Activated naive CD4-positive, alpha-beta T cell treated with anti-CD3 and anti-CD28 coated beads, Interleukin-2, amount 50 U/mL, for 16 hours (primary cell): Measurements from ENCODE around the gene PRUNE2.

Experiments
- DNase-seq: peaks from one replicate; pipeline ENCODE4 v3.0.0-alpha.2; 2020

PRUNE2 gene

GRCh38 chr9:76649894-76650293 lies 256.0 kb downstream of the PRUNE2 start:
- no peak for DNase-seq

DNA sequence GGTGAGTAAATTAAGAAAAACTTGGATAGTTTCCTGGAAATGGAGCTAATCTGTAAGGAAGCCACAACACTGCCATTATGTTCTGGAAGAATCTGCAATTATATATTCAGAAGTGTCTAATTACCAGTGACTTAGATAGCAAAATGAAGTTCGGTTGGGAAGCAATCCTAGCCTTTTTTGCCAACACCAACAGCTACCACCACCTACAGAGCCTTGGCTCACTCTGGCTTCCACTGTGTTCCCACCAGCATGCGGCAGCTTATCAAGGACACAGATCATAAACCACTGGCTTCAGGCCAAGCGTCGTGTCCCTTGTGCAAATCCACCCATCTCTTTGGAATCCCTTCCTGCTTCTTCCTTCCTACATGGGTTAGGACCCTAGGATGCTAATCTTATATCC lies 259.7 kb downstream of the PRUNE2 start:
- DNase-seq: no peak

DNA sequence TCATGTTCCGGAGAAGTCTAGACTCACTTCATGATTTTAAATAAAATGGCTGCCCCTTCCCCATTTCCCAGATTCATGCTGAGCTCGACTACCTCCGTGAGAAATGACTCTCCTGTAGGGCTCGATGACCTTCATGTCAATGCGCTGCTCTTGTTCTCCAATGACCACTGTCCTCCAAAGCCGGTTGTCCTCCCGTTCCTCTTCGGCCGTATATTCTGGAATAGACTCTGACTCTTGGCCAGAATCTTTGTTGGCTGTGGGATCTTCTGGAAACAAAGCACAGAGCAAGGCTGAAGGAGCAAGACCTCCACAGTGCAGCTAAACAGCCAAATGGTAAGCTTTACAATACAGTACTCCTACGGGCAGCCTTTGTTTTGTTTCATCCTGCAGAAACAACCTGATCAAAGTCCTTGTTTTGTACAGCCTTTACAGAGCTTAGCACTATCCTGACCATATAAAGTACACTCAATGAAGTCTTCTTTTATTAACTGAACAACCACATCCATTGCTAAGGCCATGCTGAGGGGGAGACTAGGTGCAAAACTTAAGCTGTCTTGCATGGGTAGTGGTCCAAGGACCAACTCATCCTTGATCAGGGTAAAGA lies 261.2 kb downstream of the PRUNE2 start:
- no peak for DNase-seq

DNA sequence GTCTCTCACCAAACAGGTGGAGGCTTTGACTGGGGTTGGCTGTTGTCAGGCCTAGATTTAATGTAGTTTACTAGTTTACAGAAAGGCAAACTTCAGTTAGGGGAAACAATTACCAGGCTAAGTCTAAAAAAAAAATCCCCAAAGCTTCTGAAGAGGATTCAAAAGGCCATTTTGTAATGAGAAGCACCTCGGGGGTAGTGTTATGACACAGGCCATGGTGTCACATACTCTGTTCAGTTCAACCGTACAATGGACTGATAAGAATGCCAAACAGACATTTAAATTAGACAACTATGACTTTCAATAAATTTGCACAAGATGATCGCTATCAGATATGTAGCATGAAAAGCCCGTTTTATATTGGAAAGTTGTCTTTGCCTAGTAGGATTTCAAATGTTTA lies 261.7 kb downstream of the PRUNE2 start:
- no peak for DNase-seq

DNA sequence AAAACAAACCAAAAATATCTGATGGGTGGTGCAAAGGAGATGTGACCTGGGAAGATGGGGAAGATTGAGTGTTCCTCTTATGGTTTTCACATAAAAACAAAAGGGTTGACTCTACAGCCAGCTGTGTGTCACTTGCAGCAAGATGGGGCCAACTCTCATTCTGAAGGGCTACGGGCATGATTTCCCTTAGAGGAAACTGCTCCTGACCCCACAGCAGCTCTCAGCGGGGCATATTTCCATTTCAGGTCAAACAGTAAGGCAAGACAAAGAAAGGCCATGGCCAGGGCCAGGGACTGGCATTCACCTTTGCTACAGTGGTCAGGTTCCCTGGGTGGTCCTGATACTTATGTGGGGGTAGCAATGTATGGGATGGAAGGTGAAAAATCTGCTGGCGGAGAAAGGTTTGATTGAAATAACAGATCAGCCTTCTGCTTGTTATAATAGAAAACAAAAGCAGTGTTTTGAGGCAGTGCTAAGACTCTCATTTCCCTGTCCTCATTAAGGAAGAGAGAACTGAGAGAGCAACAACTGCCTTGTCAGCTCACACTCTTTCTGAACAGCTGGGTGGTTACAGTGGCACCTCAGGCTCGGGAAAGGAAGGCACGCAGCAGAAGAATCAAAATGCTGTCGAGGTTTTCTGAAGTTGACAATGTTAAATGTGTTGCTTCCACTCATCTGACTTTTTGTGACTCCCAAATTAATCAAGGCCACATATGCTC lies 262.4 kb downstream of the PRUNE2 start:
- no peak for DNase-seq

GRCh38 chr9:76642701-76643209 lies 263.2 kb downstream of the PRUNE2 start:
- DNase-seq: no peak

- DNase-seq: no peak
These were observed 263.8 kb downstream of the PRUNE2 start for GRCh38 chr9:76642074-76642473.

DNA sequence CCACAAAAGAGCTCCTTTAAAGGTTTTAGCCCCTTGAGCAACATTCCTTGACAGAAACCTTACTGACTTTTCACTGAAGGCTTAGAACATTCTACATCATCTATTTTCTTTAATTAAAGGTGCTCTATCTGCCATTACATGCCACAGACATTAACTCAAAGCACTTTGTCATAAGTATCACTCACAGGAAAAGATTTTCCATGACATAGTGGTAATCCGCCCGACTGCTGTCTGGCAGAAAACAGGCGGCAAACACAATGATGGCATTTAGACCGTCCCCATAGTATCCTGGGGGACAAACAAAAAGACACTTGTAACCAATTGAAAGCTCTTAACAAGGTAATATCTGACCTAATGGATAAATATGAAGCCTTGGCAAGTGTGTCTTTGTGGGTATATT lies 267.9 kb downstream of the PRUNE2 start:
- DNase-seq: no peak

DNA sequence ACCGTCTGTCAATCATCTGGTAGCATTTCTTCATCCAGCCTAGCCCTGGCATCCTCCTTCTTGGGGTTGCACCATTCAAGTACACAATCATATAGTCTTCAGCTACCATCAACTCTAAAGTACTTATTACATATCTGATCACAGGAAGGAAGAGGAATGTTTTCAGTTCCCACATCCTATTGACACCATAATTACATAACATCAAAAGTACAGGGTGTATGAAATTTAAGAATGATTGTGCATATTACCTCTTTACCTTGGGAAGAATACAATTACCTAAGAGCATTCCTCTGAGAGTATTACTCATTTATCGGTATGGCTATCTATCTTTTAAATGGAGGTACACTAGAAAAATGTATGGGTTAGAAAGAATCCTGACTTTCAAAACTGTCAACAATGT lies 268.5 kb downstream of the PRUNE2 start:
- no peak for DNase-seq

DNA sequence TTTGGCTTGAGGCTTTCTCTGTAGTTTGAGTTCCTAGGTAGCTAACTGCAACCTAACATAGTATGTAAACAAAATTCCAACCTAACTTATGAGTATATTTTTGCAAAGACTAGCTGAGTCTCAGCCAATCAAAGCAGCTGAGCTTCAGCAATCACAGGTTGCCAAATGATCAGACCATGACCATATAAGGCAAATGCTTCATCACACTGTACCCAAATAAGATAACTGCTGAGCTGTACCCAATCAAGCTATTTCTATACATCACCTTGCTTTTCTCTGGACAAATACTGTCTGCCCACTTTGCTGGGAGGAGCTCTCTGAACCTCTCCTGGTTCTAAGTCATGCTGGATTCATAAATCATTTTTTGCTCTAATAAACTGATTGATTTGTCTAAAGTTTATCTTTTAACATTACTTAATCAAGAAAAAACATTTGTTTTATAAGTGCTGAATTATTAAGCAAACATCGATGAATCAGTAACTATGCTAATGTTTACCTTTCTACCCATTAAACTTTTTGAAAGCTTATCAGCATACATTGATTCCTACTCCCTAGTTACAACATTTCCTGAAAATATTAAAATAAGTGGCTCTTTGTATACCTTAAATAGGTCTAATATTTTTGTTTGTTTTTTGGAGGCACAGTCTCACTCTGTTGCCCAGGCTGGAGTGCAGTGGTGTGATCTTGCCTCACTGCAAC lies 271.4 kb downstream of the PRUNE2 start:
- no peak for DNase-seq

GRCh38 chr9:76630916-76631315 lies 275.0 kb downstream of the PRUNE2 start:
- DNase-seq: no peak

- DNase-seq: no peak
These were observed 276.5 kb downstream of the PRUNE2 start for GRCh38 chr9:76629205-76629990.

- no peak for DNase-seq
These were observed 277.8 kb downstream of the PRUNE2 start for GRCh38 chr9:76628155-76628554.

- DNase-seq: no peak
These were observed 278.9 kb downstream of the PRUNE2 start for GRCh38 chr9:76626980-76627379.

DNA sequence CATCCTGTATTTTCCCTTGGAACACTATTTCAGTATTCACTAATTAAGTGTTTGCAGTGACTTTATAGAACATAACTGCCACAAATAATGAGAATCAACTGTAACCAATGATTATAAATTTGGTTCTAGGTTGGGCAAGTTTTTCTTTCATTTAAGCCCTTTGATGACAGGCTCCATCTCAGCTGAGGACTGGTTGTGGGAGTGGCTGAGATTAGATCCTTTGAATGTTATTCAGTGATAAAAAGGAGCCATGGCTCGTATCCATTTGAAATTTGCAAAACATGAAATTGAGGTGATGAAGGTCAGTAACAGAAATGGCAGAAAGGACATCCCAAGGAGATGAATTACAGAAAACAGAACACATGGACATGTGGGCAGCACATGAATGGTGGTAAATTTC lies 279.8 kb downstream of the PRUNE2 start:
- DNase-seq: no peak

GRCh38 chr9:76624391-76625048 lies 281.4 kb downstream of the PRUNE2 start:
- DNase-seq: no peak

DNA sequence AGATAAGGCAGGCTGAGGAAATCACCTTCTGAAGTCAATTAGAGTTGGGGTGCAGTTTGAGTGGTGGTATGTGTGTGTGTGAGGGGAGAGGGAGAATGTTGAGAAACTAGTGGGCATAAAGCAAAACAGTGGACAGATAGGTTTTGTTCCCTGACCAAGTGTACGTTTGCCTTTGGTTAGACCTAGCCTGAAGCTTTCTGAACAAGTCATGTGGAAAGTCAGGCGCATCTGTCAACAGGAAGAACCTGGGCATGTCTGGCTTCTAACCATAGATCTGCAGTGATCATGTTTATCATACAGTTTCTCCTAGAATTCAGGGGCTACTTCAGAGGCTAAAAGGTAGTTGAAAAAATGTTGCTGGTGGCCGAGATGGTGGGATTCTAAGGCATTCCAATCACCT lies 284.9 kb downstream of the PRUNE2 start:
- DNase-seq: no peak

DNA sequence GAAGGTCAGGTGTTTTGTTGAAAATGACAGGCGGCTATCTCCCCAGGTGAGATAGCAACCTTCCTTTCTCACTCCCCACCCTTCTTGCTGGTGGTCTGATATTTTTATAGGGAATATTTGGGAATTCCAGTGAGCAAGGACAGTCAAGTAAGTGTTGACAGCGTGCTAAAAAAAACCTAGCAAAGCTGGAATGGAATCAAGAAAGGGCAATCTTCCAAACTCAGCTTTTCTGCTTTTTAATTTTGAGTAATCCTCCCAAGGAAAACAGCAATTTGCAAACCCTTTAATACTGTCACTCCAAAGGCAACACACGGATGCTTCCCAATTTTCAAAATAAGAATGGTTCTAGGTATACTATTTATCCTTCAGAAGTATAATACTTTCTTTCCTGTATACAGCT lies 285.3 kb downstream of the PRUNE2 start:
- no peak for DNase-seq

- no peak for DNase-seq
These were observed 286.3 kb downstream of the PRUNE2 start for GRCh38 chr9:76619640-76620039.

DNA sequence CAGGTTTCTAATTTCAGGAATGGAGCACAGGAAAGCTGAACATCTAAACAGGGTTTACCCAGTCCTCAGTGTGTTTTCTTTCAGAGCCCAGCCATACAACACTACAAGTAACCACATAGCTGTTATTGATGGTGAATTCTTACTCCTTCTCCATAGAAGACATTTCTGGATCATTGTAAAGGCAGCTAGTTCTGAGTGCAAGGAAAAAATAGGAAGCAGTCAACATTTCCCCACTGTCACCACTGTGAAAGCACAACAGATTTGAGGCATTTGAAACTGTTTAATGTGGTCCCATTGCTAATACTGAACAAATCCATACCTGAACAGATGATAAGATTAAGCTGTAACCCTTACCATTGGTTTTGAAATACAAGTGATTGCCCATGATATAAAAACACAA lies 286.7 kb downstream of the PRUNE2 start:
- no peak for DNase-seq

- no peak for DNase-seq
These were observed 287.2 kb downstream of the PRUNE2 start for GRCh38 chr9:76618762-76619161.

GRCh38 chr9:76617497-76618175 lies 288.3 kb downstream of the PRUNE2 start:
- no peak for DNase-seq
